WI38 (cell line): Measurements from ENCODE around the gene WASHC4.

Experiments used
- H3K4me3 ChIP-seq: 2 replicates; pipeline ENCODE4 v1.5.1; 2011; ENCODE audit warnings: low read depth, mild to moderate bottlenecking, control low read depth, low read length
- CTCF ChIP-seq: IDR thresholded peaks from 2 replicates; pipeline ENCODE4 v1.5.1; 2012; ENCODE audit warnings: low read depth, mild to moderate bottlenecking, control low read depth, low read length

WASHC4 gene

GRCh38 chr12:105141320-105141922 is 33.9 kb downstream of the WASHC4 start:
- H3K4me3 ChIP-seq: no peak overlapping the region
- TF ChIP-seq CTCF: no peak

- H3K4me3 ChIP-seq: no peak overlapping the region
- TF ChIP-seq CTCF: no peak
Observed at GRCh38 chr12:105142259-105142658, 34.7 kb downstream of the WASHC4 start.

- H3K4me3 ChIP-seq: no peak overlapping the region
Observed at GRCh38 chr12:105156260-105156659, 48.7 kb downstream of the WASHC4 start.

GRCh38 chr12:105157606-105158005 is 50.1 kb downstream of the WASHC4 start:
- no peak for TF ChIP-seq CTCF
- H3K4me3 ChIP-seq: no peak overlapping the region

More at GRCh38 chr12:105156260-105156659, 48.7 kb downstream of the WASHC4 start:
- TF ChIP-seq CTCF: no peak

GRCh38 chr12:105158876-105159275 is 51.3 kb downstream of the WASHC4 start:
- no peak for TF ChIP-seq CTCF
- no peak overlapping the region for H3K4me3 ChIP-seq

- H3K4me3 ChIP-seq: no peak overlapping the region
- TF ChIP-seq CTCF: no peak
Observed at GRCh38 chr12:105162174-105162573, 54.6 kb downstream of the WASHC4 start.

GRCh38 chr12:105164068-105164467 is 56.5 kb downstream of the WASHC4 start:
- no peak overlapping the region for H3K4me3 ChIP-seq
- no peak for TF ChIP-seq CTCF
